Left lung (tissue), 10 donors: ENCODE data around the gene MCU. TPM values are rescaled to one million over a fixed set of nuclear protein-coding genes. Genes with fewer than 3 reads are reported as not detected.
A peak's percentile ranks its signal among the peaks of the same experiment; 100 is the strongest.

Source experiments
- ATAC-seq: fragments of 200-7000 bp; cut with Tn5 transposase; one replicate; pipeline ENCODE4 v1.9.1; 2020; ENCODE audit warnings: moderate library complexity
- DNase-seq, 4 donors: peaks; one replicate each; pipeline ENCODE4 v3.0.0-alpha.2; 2013 to 2020
- H3K27ac ChIP-seq, 2 donors: fragments of 200-600 bp; sonication (generic) in 1 of 2; one replicate each; pipeline versions ENCODE4 v1.5.0 to v1.8.0; 2020 to 2021
- H3K27me3 ChIP-seq, 2 donors: fragments of 200-600 bp; sonication (generic) in 1 of 2; one replicate each; pipeline versions ENCODE4 v1.5.0 to v1.8.0; 2020 to 2021
- H3K36me3 ChIP-seq, 2 donors: fragments of 200-600 bp; sonication (generic) in 1 of 2; one replicate each; pipeline versions ENCODE4 v1.5.0 to v1.8.0; 2020 to 2021
- H3K4me1 ChIP-seq, 2 donors: fragments of 200-600 bp; one replicate each; pipeline ENCODE4 v1.8.0; 2021
- H3K4me3 ChIP-seq, 2 donors: fragments of 200-600 bp; sonication (generic) in 1 of 2; one replicate each; pipeline versions ENCODE4 v1.5.0 to v1.8.0; 2020 to 2021; ENCODE audit warnings: mild to moderate bottlenecking in 1 of 2
- H3K9me3 ChIP-seq, 2 donors: fragments of 200-600 bp; sonication (generic) in 1 of 2; one replicate each; pipeline versions ENCODE4 v1.5.0 to v1.8.0; 2020 to 2021
- CTCF ChIP-seq, 2 donors: fragments of 200-600 bp; sonication (generic) in 1 of 2; IDR thresholded peaks; one replicate each; pipeline versions ENCODE4 v1.5.0 to v1.8.0; 2021; ENCODE audit warnings: antibody characterized with exemption in 2 of 2
- intact Hi-C, 2 donors: fragments of 100-400 bp; cut with DNase I; formaldehyde crosslinking; loops; one replicate each; pipeline versions ENCODE4 v1.11.2 to v1.14.2; 2022
- polyA plus RNA-seq, 6 donors: library from polyadenylated mRNA; unstranded; fragments of 120-200 nt; gene quantifications; one replicate each; pipeline ENCODE4 v1.2.1, GENCODE V29; 2013; ENCODE audit not compliant: insufficient read length in 6 of 6
- total RNA-seq, 2 donors: library from RNA; stranded (reverse); fragmentation: NEBNext Ultra II Directional; extraction: Animal tissue kit (Norgen Biotek cat#: 25700); gene quantifications; one replicate each; pipeline ENCODE4 v1.2.1, GENCODE V29; 2021
- donor health status: DM: no; HTN: yes; CAD: no.
- donor health status: DM: no; HTN: no; CAD: no.

Gene MCU
- total and polyA plus RNA-seq, 8 donors: 29.4 to 48.8 (median 38.6) TPM

- Histone ChIP-seq H3K36me3 (peaks cover 0 to 45% of the 10 kb centered on the region in 2 donors), H3K27me3 (no peaks in the 10 kb centered on the region), H3K4me1 (peaks cover 0 to 13% of the 10 kb centered on the region in 2 donors), H3K27ac (no peak overlapping the region), H3K4me3 (no peak overlapping the region), H3K9me3 (no peaks in the 10 kb centered on the region)
- TF ChIP-seq CTCF (IDR thresholded peaks at IDR 0.05): no peak
- ATAC-seq (no peak), DNase-seq (no peak)
- intact Hi-C loops: no loop called here
Observed at GRCh38 chr10:72885953-72886352, 194.0 kb downstream of the MCU start.

GRCh38 chr10:72886621-72887020 is 194.7 kb downstream of the MCU start:
- no peak for TF ChIP-seq CTCF (IDR thresholded peaks at IDR 0.05)
- Histone ChIP-seq H3K9me3 (no peaks in the 10 kb centered on the region), H3K27ac (peak overlapping the region in 1 of 2 donors; percentile 45), H3K36me3 (peaks cover 0 to 40% of the 10 kb centered on the region in 2 donors), H3K4me1 (peaks cover 0 to 13% of the 10 kb centered on the region in 2 donors), H3K27me3 (no peaks in the 10 kb centered on the region), H3K4me3 (peak overlapping the region in 1 of 2 donors; percentile 22)
- intact Hi-C loops: no loop called here
- DNase-seq: no peak
- ATAC-seq: no peak

- Histone ChIP-seq H3K27ac (peak overlapping the region in 1 of 2 donors; percentile 45), H3K36me3 (peaks cover 0 to 40% of the 10 kb centered on the region in 2 donors), H3K4me3 (peak overlapping the region in 1 of 2 donors; percentile 22), H3K4me1 (peaks cover 0 to 13% of the 10 kb centered on the region in 2 donors), H3K9me3 (no peaks in the 10 kb centered on the region), H3K27me3 (no peaks in the 10 kb centered on the region)
- intact Hi-C loops: no loop called here
- DNase-seq (no peak), ATAC-seq (peak; percentile 21)
- no peak for TF ChIP-seq CTCF (IDR thresholded peaks at IDR 0.05)
Observed at GRCh38 chr10:72887043-72887442, 195.1 kb downstream of the MCU start.

- peak overlapping the region in 1 of 2 donors; percentile 45 for H3K27ac ChIP-seq
- DNase-seq (no peak), ATAC-seq (no peak)
- H3K4me1 ChIP-seq: peaks cover 0 to 13% of the 10 kb centered on the region in 2 donors
- H3K27me3 ChIP-seq: no peaks in the 10 kb centered on the region
- no peak overlapping the region for H3K4me3 ChIP-seq
- H3K36me3 ChIP-seq: peaks cover 0 to 40% of the 10 kb centered on the region in 2 donors
- H3K9me3 ChIP-seq: no peaks in the 10 kb centered on the region
- intact Hi-C loops: no loop called here
- no peak for TF ChIP-seq CTCF (IDR thresholded peaks at IDR 0.05)
Observed at GRCh38 chr10:72888151-72888638, 196.3 kb downstream of the MCU start.

- DNase-seq (peak in 1 of 4 donors; percentile 14), ATAC-seq (no peak)
- peaks cover 0 to 13% of the 10 kb centered on the region in 2 donors for H3K4me1 ChIP-seq
- H3K27me3 ChIP-seq: no peaks in the 10 kb centered on the region
- no peak for TF ChIP-seq CTCF (IDR thresholded peaks at IDR 0.05)
- intact Hi-C loops: no loop called here
- no peaks in the 10 kb centered on the region for H3K9me3 ChIP-seq
- H3K36me3 ChIP-seq: peaks cover 0 to 36% of the 10 kb centered on the region in 2 donors
- no peak overlapping the region for H3K4me3 ChIP-seq
- no peak overlapping the region for H3K27ac ChIP-seq
Observed at GRCh38 chr10:72889391-72889831, 197.5 kb downstream of the MCU start.
